HepG2 (cell line): Measurements from ENCODE around the gene IMPDH1.

Experiments used
- CREB1 ChIP-seq, 2 experiments: fragments of 450-650 bp in 1 of 2; IDR thresholded peaks; 2 replicates each; pipeline ENCODE4 v1.6.1; 2016 to 2017; ENCODE audit warnings: control low read depth in 1 of 2, mild to moderate bottlenecking in 1 of 2, missing compliant biosample characterization in 1 of 2, missing genetic modification characterization in 1 of 2
- ESRRA ChIP-seq: sonication (generic); formaldehyde crosslinking; IDR thresholded peaks from 2 replicates; pipeline ENCODE4 v1.5.1; 2020; ENCODE audit warnings: mild to moderate bottlenecking, low read depth, missing genetic modification reagents
- HDAC6 ChIP-seq: fragments of 200-600 bp; sonication (generic); IDR thresholded peaks from 2 replicates; pipeline ENCODE4 v1.7.0; 2017; ENCODE audit warnings: mild to moderate bottlenecking, antibody characterized with exemption, low read length, low read depth
- NAIF1 ChIP-seq: sonication (generic); formaldehyde crosslinking; IDR thresholded peaks from 2 replicates; pipeline ENCODE4 v1.5.0; 2020; ENCODE audit warnings: mild to moderate bottlenecking, missing genetic modification reagents, borderline replicate concordance
- POLR2AphosphoS5 ChIP-seq: IDR thresholded peaks from 2 replicates; pipeline ENCODE4 v1.6.1; 2012; ENCODE audit warnings: low read depth, low read length
- ZIK1 ChIP-seq: sonication (generic); formaldehyde crosslinking; IDR thresholded peaks from 2 replicates; pipeline ENCODE4 v1.5.0; 2020; ENCODE audit warnings: mild to moderate bottlenecking, low read depth, missing genetic modification reagents, borderline replicate concordance
- ZNF274 ChIP-seq: sonication (generic); formaldehyde crosslinking; IDR thresholded peaks from 2 replicates; pipeline ENCODE4 v1.5.1; 2020; ENCODE audit warnings: mild to moderate bottlenecking, missing genetic modification reagents
- ZNF329 ChIP-seq: sonication (generic); formaldehyde crosslinking; IDR thresholded peaks from 2 replicates; pipeline ENCODE4 v1.9.0; 2021; ENCODE audit warnings: low read depth, mild to moderate bottlenecking, missing genetic modification reagents
- TF ChIP-seq, protein P1 (sequence below): sonication (generic); formaldehyde crosslinking; IDR thresholded peaks from 2 replicates; pipeline ENCODE4 v1.4.0; 2020; ENCODE audit warnings: missing genetic modification reagents
- TF ChIP-seq, protein P2 (sequence below): sonication (generic); formaldehyde crosslinking; IDR thresholded peaks from 2 replicates; pipeline ENCODE4 v1.5.0; 2020; ENCODE audit warnings: missing genetic modification reagents

DNA sequence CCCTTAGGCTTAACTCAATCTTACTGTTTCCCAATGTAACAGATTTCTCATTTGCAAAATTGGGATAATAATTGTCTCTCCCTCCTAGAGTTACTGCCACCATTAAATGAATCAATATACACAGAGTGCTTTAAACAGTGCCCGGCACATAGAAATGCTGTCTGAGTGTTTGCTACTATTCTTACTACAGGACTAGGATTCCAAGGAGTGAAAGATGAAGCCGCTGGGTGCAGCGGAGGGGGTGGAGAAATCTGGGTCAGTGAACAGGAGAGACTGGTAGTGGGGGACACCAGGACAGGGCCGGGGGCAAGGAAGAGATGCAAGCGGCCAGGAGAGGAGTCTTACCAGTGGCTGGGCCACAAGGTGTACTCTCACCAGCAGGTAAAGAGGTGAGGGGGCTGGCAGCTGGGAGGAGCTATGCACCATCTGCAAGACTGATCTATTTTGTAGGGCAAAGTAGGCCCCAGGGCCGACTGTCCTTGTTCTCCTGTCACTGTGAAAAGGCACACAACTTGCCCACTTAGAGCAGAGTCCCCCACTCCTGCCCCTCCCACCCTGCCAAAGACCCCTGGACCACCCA, 29.8 kb downstream of the IMPDH1 start:
- TF ChIP-seq NAIF1 (CRISPR knock-in tag) = no peak
- TF ChIP-seq ZIK1 (CRISPR knock-in tag) = no peak
- no peak for TF ChIP-seq POLR2AphosphoS5
- TF ChIP-seq CREB1 (IDR thresholded peaks at IDR 0.05) = no peak
- no peak for TF ChIP-seq CREB1 (CRISPR knock-in tag; IDR thresholded peaks at IDR 0.05)
- TF ChIP-seq ESRRA (CRISPR knock-in tag) = no peak
- TF ChIP-seq ZNF329 = no peak
- TF ChIP-seq, protein P1, sequence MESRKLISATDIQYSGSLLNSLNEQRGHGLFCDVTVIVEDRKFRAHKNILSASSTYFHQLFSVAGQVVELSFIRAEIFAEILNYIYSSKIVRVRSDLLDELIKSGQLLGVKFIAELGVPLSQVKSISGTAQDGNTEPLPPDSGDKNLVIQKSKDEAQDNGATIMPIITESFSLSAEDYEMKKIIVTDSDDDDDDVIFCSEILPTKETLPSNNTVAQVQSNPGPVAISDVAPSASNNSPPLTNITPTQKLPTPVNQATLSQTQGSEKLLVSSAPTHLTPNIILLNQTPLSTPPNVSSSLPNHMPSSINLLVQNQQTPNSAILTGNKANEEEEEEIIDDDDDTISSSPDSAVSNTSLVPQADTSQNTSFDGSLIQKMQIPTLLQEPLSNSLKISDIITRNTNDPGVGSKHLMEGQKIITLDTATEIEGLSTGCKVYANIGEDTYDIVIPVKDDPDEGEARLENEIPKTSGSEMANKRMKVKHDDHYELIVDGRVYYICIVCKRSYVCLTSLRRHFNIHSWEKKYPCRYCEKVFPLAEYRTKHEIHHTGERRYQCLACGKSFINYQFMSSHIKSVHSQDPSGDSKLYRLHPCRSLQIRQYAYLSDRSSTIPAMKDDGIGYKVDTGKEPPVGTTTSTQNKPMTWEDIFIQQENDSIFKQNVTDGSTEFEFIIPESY (CRISPR knock-in tag) = no peak
- TF ChIP-seq HDAC6 = no peak
- TF ChIP-seq, protein P2, sequence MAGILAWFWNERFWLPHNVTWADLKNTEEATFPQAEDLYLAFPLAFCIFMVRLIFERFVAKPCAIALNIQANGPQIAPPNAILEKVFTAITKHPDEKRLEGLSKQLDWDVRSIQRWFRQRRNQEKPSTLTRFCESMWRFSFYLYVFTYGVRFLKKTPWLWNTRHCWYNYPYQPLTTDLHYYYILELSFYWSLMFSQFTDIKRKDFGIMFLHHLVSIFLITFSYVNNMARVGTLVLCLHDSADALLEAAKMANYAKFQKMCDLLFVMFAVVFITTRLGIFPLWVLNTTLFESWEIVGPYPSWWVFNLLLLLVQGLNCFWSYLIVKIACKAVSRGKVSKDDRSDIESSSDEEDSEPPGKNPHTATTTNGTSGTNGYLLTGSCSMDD (CRISPR knock-in tag) = no peak
- no peak for TF ChIP-seq ZNF274 (CRISPR knock-in tag)
